Breast epithelium (tissue), 3 donors: ENCODE data around the gene TEPSIN.

Experiments used
- CTCF ChIP-seq, 3 donors: fragments of 450-650 bp; IDR thresholded peaks; one replicate each; pipeline ENCODE4 v1.5.1; 2016 to 2017; ENCODE audit warnings: antibody characterized with exemption in 3 of 3, mild to moderate bottlenecking in 3 of 3, moderate library complexity in 3 of 3
- POLR2A ChIP-seq: fragments of 450-650 bp; IDR thresholded peaks from one replicate; pipeline ENCODE4 v1.6.1; 2016; ENCODE audit warnings: antibody characterized with exemption, mild to moderate bottlenecking, moderate library complexity

- TF ChIP-seq CTCF (IDR thresholded peaks at IDR 0.05) (no peak), POLR2A (no peak)
These were observed 26.7 kb upstream of the TEPSIN start for GRCh38 chr17:81265576-81265975.
